Mucosa of descending colon (tissue), 3 donors: ENCODE results near the gene NPAS3. TPM values are rescaled to one million over a fixed set of nuclear protein-coding genes. Genes with fewer than 3 reads are reported as not detected.

Experiments
- ATAC-seq: fragments of 200-7000 bp; cut with Tn5 transposase; one replicate; pipeline ENCODE4 v1.9.1; 2020; ENCODE audit warnings: mild to moderate bottlenecking, moderate library complexity
- DNase-seq, 3 donors: peaks; one replicate each; pipeline ENCODE4 v3.0.0-alpha.2; 2020
- H3K36me3 ChIP-seq: fragments of 200-600 bp; one replicate; pipeline ENCODE4 v1.8.0; 2021; ENCODE audit warnings: low read depth, mild to moderate bottlenecking
- H3K4me1 ChIP-seq: fragments of 200-600 bp; one replicate; pipeline ENCODE4 v1.8.0; 2021; ENCODE audit warnings: low read depth, mild to moderate bottlenecking
- H3K4me3 ChIP-seq: fragments of 200-600 bp; one replicate; pipeline ENCODE4 v1.8.0; 2021; ENCODE audit warnings: mild to moderate bottlenecking
- H3K9me3 ChIP-seq: fragments of 200-600 bp; one replicate; pipeline ENCODE4 v1.8.0; 2021; ENCODE audit warnings: mild to moderate bottlenecking
- CTCF ChIP-seq: fragments of 200-600 bp; IDR thresholded peaks from one replicate; pipeline ENCODE4 v1.8.0; 2022; ENCODE audit warnings: antibody characterized with exemption, mild to moderate bottlenecking
- intact Hi-C, 2 donors: fragments of 100-400 bp; cut with DNase I in 1 of 2; cut with micrococcal nuclease in 1 of 2; formaldehyde crosslinking; loops; one replicate each; pipeline versions ENCODE4 v1.11.0 to v1.11.1; 2022; cut with DNase I, micrococcal nuclease
- total RNA-seq, 3 donors: library from RNA; stranded (reverse); fragmentation: NEBNext Ultra II Directional in 2 of 3; extraction: Animal tissue kit (Norgen Biotek cat#: 25700) in 2 of 3; gene quantifications; one replicate each; pipeline versions ENCODE4 v1.2.1 to v1.2.4, GENCODE V29; 2021 to 2023
- donor health status: DM: no; HTN: no; CAD: no; lungs with moderate emphysema.
- donor health status: DM: no; HTN: no; CAD: no.
- donor health status: DM: no; HTN: yes; CAD: no.

Gene NPAS3
- total RNA-seq, 3 donors from 2014 or later = 0.65 to 9.7 (median 2.0) TPM

- no peaks in the 10 kb centered on the region for H3K9me3 ChIP-seq
- no peak overlapping the region for H3K4me3 ChIP-seq
- no peak for TF ChIP-seq CTCF
- ATAC-seq = no peak
- no peaks in the 10 kb centered on the region for H3K36me3 ChIP-seq
- no peaks in the 10 kb centered on the region for H3K4me1 ChIP-seq
- DNase-seq = no peak
- intact Hi-C loops = no loop called here
Observed at GRCh38 chr14:33774723-33775470, 836.2 kb downstream of the NPAS3 start.

DNA sequence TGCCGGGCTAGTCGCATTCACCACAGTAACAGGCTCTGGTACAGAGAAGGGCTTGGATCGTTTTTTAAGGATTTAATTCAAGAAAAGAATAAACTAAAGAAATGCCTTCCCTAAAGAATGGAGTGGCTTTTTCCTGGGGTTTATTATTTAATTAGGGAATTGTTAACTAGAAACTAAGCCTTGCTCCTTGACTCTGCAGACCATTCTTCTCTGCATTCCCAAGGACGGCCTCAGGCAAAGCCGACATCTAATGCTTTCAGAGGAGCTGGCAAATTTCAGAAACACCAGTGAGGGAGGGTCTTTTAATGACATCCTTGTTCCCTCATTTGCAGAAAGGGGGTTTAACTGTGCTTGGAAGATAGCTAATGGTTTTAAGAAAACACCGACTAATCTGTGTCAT lies 838.2 kb downstream of the NPAS3 start:
- H3K4me3 ChIP-seq = no peak overlapping the region
- H3K9me3 ChIP-seq = no peaks in the 10 kb centered on the region
- TF ChIP-seq CTCF = no peak
- no peaks in the 10 kb centered on the region for H3K36me3 ChIP-seq
- ATAC-seq (no peak), DNase-seq (no peak)
- intact Hi-C loops = no loop called here
- H3K4me1 ChIP-seq = no peaks in the 10 kb centered on the region

GRCh38 chr14:33777681-33778080 lies 839.0 kb downstream of the NPAS3 start:
- TF ChIP-seq CTCF = no peak
- no peaks in the 10 kb centered on the region for H3K36me3 ChIP-seq
- no peaks in the 10 kb centered on the region for H3K4me1 ChIP-seq
- no peak overlapping the region for H3K4me3 ChIP-seq
- intact Hi-C loops = no loop called here
- no peak for DNase-seq
- no peaks in the 10 kb centered on the region for H3K9me3 ChIP-seq
- no peak for ATAC-seq

DNA sequence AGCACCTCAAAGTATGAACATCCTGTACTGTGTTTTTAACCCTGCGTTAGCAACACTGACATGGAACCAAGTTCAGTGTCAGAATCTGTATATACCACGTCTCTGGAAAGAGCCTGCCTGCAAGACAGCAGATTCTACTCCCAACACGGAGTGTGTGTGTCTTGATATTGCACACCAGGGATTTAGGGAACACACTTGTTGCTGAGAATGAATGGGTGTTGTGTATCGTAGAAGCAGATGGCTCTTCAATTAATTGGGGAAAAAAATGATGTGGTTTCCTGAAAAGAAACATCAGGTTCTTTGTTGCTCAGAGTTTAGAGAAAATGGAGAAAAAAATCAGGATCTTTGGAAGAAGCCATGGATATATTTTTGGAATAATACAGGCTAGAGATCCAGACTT lies 841.4 kb downstream of the NPAS3 start:
- intact Hi-C loops = no loop called here
- DNase-seq (no peak), ATAC-seq (no peak)
- no peak overlapping the region for H3K4me3 ChIP-seq
- H3K9me3 ChIP-seq = no peaks in the 10 kb centered on the region
- H3K36me3 ChIP-seq = no peaks in the 10 kb centered on the region
- no peaks in the 10 kb centered on the region for H3K4me1 ChIP-seq
- TF ChIP-seq CTCF = no peak

DNA sequence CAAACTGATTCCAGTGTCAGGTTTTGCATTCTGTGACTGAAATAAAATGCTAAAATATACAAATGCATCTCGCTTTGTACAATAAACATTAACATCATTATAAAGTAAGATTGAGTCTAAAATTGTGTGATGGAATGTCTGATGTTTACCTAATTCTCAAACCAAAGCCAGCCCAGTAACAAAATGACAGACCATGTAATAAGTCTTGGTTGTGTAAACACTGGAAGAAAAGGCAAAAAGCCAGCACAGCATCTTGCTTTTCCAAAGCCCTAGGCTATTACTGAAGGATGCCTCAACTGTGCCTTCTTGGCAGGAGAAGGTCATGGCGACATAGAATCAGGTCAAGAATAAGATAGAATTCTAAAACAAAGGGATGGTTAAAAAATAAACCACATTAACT lies 842.6 kb downstream of the NPAS3 start:
- Histone ChIP-seq H3K4me3 (no peak overlapping the region), H3K4me1 (no peaks in the 10 kb centered on the region), H3K36me3 (no peaks in the 10 kb centered on the region), H3K9me3 (no peaks in the 10 kb centered on the region)
- ATAC-seq (no peak), DNase-seq (no peak)
- no peak for TF ChIP-seq CTCF
- intact Hi-C loops = no loop called here

DNA sequence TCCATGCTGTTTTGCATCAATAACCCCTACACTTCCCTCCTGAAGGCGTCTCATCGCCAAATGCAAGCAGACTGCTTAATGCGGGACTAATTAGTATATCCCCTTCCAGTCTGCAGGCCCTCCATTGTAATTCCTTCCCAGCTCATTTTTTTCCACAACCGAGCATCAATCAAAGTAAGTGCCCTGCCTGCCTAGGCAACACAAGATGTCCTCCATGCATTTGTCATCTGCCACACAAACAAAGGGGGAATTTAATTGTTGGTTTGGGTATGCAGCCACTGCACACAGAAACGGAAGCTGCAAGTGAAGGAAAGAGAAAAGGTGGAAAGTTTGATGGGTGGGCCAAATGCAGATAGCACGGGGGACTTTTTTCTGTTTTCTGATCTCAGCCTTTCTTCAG lies 844.2 kb downstream of the NPAS3 start:
- intact Hi-C loops = no loop called here
- H3K36me3 ChIP-seq = no peaks in the 10 kb centered on the region
- no peak for TF ChIP-seq CTCF

More for the DNA sequence above, 844.2 kb downstream of the NPAS3 start:
- Histone ChIP-seq H3K4me1 (no peaks in the 10 kb centered on the region), H3K9me3 (no peaks in the 10 kb centered on the region), H3K4me3 (no peak overlapping the region)
- DNase-seq = no peak
- no peak for ATAC-seq
